Uterus (tissue), 2 donors: Measurements from ENCODE around the gene KDELR1.

Source experiments
- POLR2A ChIP-seq, 2 donors: fragments of 450-650 bp; IDR thresholded peaks; one replicate each; pipeline ENCODE4 v1.6.1; 2016; ENCODE audit warnings: antibody characterized with exemption in 2 of 2, mild to moderate bottlenecking in 1 of 2, moderate library complexity in 1 of 2
- TF ChIP-seq, protein P1 (sequence below), 4 experiments: fragments of 200-600 bp in 2 of 4; fragments of 450-650 bp in 2 of 4; sonication (generic) in 2 of 4; IDR thresholded peaks; one replicate each; pipeline ENCODE4 v1.5.1; 2016 to 2019; ENCODE audit warnings: antibody characterized with exemption in 4 of 4, mild to moderate bottlenecking in 2 of 4, moderate library complexity in 1 of 4

GRCh38 chr19:48363810-48364597, 27.3 kb downstream of the KDELR1 start, which contains the start of the genes SYNGR4 and TMEM143:
- TF ChIP-seq, protein P1, sequence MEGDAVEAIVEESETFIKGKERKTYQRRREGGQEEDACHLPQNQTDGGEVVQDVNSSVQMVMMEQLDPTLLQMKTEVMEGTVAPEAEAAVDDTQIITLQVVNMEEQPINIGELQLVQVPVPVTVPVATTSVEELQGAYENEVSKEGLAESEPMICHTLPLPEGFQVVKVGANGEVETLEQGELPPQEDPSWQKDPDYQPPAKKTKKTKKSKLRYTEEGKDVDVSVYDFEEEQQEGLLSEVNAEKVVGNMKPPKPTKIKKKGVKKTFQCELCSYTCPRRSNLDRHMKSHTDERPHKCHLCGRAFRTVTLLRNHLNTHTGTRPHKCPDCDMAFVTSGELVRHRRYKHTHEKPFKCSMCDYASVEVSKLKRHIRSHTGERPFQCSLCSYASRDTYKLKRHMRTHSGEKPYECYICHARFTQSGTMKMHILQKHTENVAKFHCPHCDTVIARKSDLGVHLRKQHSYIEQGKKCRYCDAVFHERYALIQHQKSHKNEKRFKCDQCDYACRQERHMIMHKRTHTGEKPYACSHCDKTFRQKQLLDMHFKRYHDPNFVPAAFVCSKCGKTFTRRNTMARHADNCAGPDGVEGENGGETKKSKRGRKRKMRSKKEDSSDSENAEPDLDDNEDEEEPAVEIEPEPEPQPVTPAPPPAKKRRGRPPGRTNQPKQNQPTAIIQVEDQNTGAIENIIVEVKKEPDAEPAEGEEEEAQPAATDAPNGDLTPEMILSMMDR (IDR thresholded peaks at IDR 0.05) = peak in 1 of 4 experiments; percentile 36
- TF ChIP-seq POLR2A (IDR thresholded peaks at IDR 0.05) = peak; percentile 59 to 65
